AG10803 (cell line): ENCODE results near the gene TMEM40.

Experiments used
- DNase-seq: peaks from one replicate; pipeline ENCODE4 v3.0.0; 2010; ENCODE audit warnings: low read depth
- H3K4me3 ChIP-seq: 2 replicates; pipeline ENCODE4 v1.5.1; 2011; ENCODE audit warnings: mild to moderate bottlenecking, low read length, control low read depth
- CTCF ChIP-seq: conservative IDR thresholded peaks from 2 replicates; pipeline ENCODE4 v1.5.1; 2011; ENCODE audit warnings: mild to moderate bottlenecking, low read length, control low read depth, inconsistent platforms

Gene TMEM40

GRCh38 chr3:12748477-12748876 lies 10.6 kb downstream of the TMEM40 start:
- H3K4me3 ChIP-seq, result no peak overlapping the region
- no peak for DNase-seq
- no peak for TF ChIP-seq CTCF

- no peak for DNase-seq
- H3K4me3 ChIP-seq, result no peak overlapping the region
- TF ChIP-seq CTCF, result no peak
Measured at GRCh38 chr3:12746419-12746818, 12.6 kb downstream of the TMEM40 start.

GRCh38 chr3:12744326-12744725 lies 14.7 kb downstream of the TMEM40 start:
- no peak for DNase-seq
- H3K4me3 ChIP-seq, result no peak overlapping the region
- TF ChIP-seq CTCF, result no peak

GRCh38 chr3:12743583-12743982 lies 15.5 kb downstream of the TMEM40 start:
- no peak for DNase-seq
- TF ChIP-seq CTCF, result no peak
- no peak overlapping the region for H3K4me3 ChIP-seq

GRCh38 chr3:12742330-12743107 lies 16.5 kb downstream of the TMEM40 start:
- DNase-seq, result no peak
- TF ChIP-seq CTCF, result no peak
- H3K4me3 ChIP-seq, result no peak overlapping the region

- DNase-seq, result no peak
- H3K4me3 ChIP-seq, result no peak overlapping the region
- no peak for TF ChIP-seq CTCF
Measured at GRCh38 chr3:12741209-12741608, 17.9 kb downstream of the TMEM40 start.

GRCh38 chr3:12737833-12738232 lies 21.2 kb downstream of the TMEM40 start:
- no peak for TF ChIP-seq CTCF
- H3K4me3 ChIP-seq, result no peak overlapping the region
- no peak for DNase-seq
